NB4 (cell line): ENCODE results near the gene RXRA.

Experiments used
- MYC ChIP-seq: IDR thresholded peaks from 2 replicates; pipeline ENCODE4 v1.6.1; 2011; ENCODE audit warnings: low read depth, low read length
- POLR2A ChIP-seq: IDR thresholded peaks from 2 replicates; pipeline ENCODE4 v1.6.1; 2011; ENCODE audit warnings: mild to moderate bottlenecking; ENCODE audit not compliant: insufficient read length; ENCODE audit errors: extremely low read depth
- TF ChIP-seq, protein P1 (sequence below): IDR thresholded peaks from one replicate; pipeline ENCODE4 v1.5.1; 2012; ENCODE audit warnings: low read depth, low read length
- TF ChIP-seq, protein P2 (sequence below): IDR thresholded peaks from 2 replicates; pipeline ENCODE4 v1.6.1; 2011; ENCODE audit warnings: low read depth, low read length

DNA sequence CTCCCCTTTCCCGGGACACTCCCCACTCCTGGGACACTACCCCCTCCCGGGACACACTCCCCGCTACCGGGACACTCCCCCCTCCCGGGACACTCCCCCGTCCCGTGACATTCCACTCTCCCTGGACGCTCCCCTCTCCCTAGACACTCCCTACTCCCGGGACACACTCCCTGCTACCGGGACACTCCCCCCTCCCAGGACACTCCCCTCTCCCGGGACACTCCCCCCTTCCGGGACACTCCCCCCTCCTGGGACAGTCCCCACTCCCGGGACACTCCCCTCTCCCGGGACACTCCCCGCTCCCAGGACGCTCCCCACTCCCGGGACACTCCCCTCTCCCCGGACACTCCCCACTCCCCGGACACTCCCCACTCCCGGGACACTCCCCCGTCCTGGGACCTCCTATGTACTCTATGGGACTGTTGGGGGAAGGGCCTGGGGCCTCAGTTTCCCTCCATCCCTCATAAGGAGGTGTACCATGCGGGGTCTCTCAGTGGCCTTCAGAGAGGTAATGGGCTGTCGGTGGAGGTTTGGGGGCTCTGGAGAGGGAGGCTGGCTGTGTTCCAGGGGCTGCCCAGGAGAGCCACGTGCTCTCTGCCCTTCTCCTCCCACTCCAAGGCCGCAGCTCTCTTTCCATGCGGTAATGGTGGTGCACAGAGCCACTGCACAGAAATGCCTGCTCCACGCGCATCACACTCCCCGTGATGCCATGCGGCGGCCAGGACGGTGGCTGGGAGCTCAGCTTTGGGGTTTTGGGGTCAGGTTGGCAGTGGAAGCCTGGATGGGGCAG lies 96.2 kb downstream of the RXRA start:
- TF ChIP-seq, protein P1, sequence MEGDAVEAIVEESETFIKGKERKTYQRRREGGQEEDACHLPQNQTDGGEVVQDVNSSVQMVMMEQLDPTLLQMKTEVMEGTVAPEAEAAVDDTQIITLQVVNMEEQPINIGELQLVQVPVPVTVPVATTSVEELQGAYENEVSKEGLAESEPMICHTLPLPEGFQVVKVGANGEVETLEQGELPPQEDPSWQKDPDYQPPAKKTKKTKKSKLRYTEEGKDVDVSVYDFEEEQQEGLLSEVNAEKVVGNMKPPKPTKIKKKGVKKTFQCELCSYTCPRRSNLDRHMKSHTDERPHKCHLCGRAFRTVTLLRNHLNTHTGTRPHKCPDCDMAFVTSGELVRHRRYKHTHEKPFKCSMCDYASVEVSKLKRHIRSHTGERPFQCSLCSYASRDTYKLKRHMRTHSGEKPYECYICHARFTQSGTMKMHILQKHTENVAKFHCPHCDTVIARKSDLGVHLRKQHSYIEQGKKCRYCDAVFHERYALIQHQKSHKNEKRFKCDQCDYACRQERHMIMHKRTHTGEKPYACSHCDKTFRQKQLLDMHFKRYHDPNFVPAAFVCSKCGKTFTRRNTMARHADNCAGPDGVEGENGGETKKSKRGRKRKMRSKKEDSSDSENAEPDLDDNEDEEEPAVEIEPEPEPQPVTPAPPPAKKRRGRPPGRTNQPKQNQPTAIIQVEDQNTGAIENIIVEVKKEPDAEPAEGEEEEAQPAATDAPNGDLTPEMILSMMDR: no peak
- TF ChIP-seq POLR2A (no peak), MYC (no peak)
- TF ChIP-seq, protein P2, sequence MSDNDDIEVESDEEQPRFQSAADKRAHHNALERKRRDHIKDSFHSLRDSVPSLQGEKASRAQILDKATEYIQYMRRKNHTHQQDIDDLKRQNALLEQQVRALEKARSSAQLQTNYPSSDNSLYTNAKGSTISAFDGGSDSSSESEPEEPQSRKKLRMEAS: no peak
